ENCODE results near the gene PHF21B. TPM values are rescaled to one million over a fixed set of nuclear protein-coding genes. Genes with fewer than 3 reads are reported as not detected.

Gene PHF21B
- total RNA-seq, 1 donor from 2014 or later, result not detected

DNA sequence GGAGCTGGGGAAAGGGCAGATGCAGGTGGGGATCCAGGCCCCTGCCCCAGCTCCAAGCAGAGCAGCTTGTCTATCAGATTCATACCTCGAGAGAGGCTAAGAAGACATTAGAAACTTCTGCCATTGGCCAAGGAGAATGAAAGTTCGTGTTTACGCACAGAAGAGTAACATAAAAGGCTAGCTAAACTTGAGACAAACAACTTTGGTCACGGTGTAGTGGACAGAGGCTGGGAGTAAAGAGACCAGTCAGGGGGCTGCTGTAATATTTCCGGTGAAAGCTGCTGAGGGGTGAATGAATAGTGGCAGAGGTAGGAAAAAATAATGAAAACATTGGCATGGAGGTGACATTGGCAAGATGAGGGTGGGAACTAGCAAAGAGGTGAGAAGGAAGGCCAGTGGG is 22.9 kb downstream of the PHF21B start:
- H3K27me3 Mint-ChIP-seq, result peaks cover 7% of the 10 kb centered on the region
- ChIA-PET CTCF (no interaction called here), POLR2A (no interaction called here)
- no peaks in the 10 kb centered on the region for H3K9me3 Mint-ChIP-seq
- no peaks in the 10 kb centered on the region for H3K4me1 Mint-ChIP-seq
- ATAC-seq (ENCODE audit: low read depth) (no peak), DNase-seq (no peak)
- intact Hi-C loops (cut with micrococcal nuclease), result no loop called here
- TF ChIP-seq, protein P1, sequence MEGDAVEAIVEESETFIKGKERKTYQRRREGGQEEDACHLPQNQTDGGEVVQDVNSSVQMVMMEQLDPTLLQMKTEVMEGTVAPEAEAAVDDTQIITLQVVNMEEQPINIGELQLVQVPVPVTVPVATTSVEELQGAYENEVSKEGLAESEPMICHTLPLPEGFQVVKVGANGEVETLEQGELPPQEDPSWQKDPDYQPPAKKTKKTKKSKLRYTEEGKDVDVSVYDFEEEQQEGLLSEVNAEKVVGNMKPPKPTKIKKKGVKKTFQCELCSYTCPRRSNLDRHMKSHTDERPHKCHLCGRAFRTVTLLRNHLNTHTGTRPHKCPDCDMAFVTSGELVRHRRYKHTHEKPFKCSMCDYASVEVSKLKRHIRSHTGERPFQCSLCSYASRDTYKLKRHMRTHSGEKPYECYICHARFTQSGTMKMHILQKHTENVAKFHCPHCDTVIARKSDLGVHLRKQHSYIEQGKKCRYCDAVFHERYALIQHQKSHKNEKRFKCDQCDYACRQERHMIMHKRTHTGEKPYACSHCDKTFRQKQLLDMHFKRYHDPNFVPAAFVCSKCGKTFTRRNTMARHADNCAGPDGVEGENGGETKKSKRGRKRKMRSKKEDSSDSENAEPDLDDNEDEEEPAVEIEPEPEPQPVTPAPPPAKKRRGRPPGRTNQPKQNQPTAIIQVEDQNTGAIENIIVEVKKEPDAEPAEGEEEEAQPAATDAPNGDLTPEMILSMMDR (IDR thresholded peaks at IDR 0.05), result no peak
- no peaks in the 10 kb centered on the region for H3K36me3 Mint-ChIP-seq (ENCODE audit: low read depth)
- no peak overlapping the region for H3K4me3 Mint-ChIP-seq
- no peak overlapping the region for H3K27ac Mint-ChIP-seq

DNA sequence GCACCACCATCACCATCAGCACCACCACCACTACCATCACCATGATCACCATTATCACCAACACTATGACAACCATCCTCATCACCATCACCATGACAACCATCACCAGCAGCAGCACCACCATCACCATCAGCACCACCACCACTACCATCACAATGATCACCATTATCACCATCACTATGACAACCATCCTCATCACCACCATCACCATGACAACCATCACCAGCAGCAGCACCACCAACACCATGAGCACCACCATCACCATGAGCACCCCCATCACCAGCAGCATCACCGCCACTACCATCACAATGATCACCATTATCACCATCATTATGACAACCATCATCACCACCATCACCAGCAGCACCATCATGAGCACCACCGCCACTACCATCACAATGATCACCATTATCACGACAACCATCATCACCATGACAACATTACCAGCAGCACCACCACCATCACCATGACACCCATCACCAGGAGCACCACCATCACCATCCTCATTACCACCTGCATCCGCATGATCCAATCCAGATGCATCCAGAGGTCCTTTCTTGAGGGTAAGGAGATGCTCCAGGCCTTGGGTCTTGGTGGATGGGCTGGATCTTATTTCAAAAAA is 23.8 kb downstream of the PHF21B start:
- Mint-ChIP-seq H3K36me3 (ENCODE audit: low read depth) (no peaks in the 10 kb centered on the region), H3K4me3 (no peak overlapping the region), H3K27ac (no peak overlapping the region), H3K4me1 (no peaks in the 10 kb centered on the region), H3K27me3 (peaks cover 6% of the 10 kb centered on the region), H3K9me3 (no peaks in the 10 kb centered on the region)
- ChIA-PET CTCF (no interaction called here), POLR2A (no interaction called here)
- DNase-seq (no peak), ATAC-seq (ENCODE audit: low read depth) (no peak)
- intact Hi-C loops (cut with micrococcal nuclease), result no loop called here
- TF ChIP-seq, protein P1 (IDR thresholded peaks at IDR 0.05), result no peak

DNA sequence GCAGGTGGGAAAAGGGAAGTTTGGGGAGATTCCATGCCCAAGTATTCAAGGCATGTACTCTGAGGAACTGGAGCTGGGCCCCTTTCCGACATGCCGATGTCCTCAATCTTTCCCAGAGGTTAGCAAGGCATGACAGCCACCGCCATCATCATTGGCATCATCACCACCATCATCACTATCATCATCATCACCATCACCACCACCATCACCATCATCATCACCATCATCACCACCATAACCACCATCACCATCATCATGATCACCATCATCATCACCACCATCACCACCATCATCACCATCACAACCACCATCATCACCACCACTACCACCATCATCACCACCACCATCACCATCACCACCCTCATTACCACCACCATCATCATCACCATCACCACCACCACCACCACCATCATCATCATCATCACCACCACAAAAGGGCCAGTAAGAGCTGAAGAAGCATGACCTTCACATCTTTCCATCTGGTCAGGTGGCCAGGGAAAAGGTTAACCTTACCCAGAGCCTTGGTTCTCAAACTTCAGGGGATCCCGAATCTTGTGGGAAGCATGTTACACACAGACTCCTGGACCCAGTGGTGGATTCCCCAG is 25.8 kb downstream of the PHF21B start:
- H3K27ac Mint-ChIP-seq, result no peak overlapping the region
- no peaks in the 10 kb centered on the region for H3K9me3 Mint-ChIP-seq
- H3K27me3 Mint-ChIP-seq, result peaks cover 4% of the 10 kb centered on the region
- ChIA-PET CTCF (no interaction called here), POLR2A (no interaction called here)
- H3K4me1 Mint-ChIP-seq, result no peaks in the 10 kb centered on the region
- DNase-seq, result no peak
- no peak for ATAC-seq (ENCODE audit: low read depth)
- no peak overlapping the region for H3K4me3 Mint-ChIP-seq
- intact Hi-C loops (cut with micrococcal nuclease), result no loop called here
- no peaks in the 10 kb centered on the region for H3K36me3 Mint-ChIP-seq (ENCODE audit: low read depth)
- TF ChIP-seq, protein P1 (IDR thresholded peaks at IDR 0.05), result no peak

DNA sequence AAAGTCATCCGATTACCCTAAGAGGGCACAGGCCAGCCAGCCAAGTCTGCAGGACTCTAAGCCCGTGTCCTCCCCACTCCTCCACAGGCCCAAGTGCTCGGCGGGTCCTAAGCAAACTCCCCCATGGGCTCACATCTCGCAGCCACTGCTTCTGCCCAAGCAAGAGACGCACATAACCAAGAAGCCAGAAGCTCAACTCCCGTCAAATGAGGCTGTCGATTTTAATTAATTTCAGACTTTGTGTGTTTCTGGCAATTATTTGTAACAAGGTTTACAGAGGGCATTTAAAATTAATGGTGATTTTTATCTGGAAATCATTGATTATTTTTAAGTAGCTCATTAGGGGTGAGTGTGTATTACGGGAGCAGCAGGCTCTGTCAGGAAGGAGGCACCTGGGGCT is 27.4 kb downstream of the PHF21B start:
- ChIA-PET POLR2A (no interaction called here), CTCF (no interaction called here)
- ATAC-seq (ENCODE audit: low read depth) (no peak), DNase-seq (no peak)
- no peaks in the 10 kb centered on the region for H3K27me3 Mint-ChIP-seq
- H3K36me3 Mint-ChIP-seq (ENCODE audit: low read depth), result no peaks in the 10 kb centered on the region
- H3K4me3 Mint-ChIP-seq, result no peak overlapping the region
- no peak overlapping the region for H3K27ac Mint-ChIP-seq
- intact Hi-C loops (cut with micrococcal nuclease), result no loop called here
- H3K9me3 Mint-ChIP-seq, result no peaks in the 10 kb centered on the region
- no peaks in the 10 kb centered on the region for H3K4me1 Mint-ChIP-seq
- TF ChIP-seq, protein P1 (IDR thresholded peaks at IDR 0.05), result no peak

GRCh38 chr22:44981857-44982256 is 27.9 kb downstream of the PHF21B start:
- intact Hi-C loops (cut with micrococcal nuclease), result no loop called here
- no peak overlapping the region for H3K27ac Mint-ChIP-seq
- ATAC-seq (ENCODE audit: low read depth) (no peak), DNase-seq (no peak)
- no peaks in the 10 kb centered on the region for H3K9me3 Mint-ChIP-seq
- no peaks in the 10 kb centered on the region for H3K27me3 Mint-ChIP-seq
- ChIA-PET CTCF (no interaction called here), POLR2A (no interaction called here)
- no peak overlapping the region for H3K4me3 Mint-ChIP-seq
- no peaks in the 10 kb centered on the region for H3K36me3 Mint-ChIP-seq (ENCODE audit: low read depth)
- H3K4me1 Mint-ChIP-seq, result no peaks in the 10 kb centered on the region
- TF ChIP-seq, protein P1 (IDR thresholded peaks at IDR 0.05), result no peak
